ENCODE measurements around the gene RALGAPB.
"Not testable (repeated sequence)": the region's sequence is repeated elsewhere in the genome, so short reads cannot be mapped to it uniquely, and the experiment has no call there.

RALGAPB gene

DNA sequence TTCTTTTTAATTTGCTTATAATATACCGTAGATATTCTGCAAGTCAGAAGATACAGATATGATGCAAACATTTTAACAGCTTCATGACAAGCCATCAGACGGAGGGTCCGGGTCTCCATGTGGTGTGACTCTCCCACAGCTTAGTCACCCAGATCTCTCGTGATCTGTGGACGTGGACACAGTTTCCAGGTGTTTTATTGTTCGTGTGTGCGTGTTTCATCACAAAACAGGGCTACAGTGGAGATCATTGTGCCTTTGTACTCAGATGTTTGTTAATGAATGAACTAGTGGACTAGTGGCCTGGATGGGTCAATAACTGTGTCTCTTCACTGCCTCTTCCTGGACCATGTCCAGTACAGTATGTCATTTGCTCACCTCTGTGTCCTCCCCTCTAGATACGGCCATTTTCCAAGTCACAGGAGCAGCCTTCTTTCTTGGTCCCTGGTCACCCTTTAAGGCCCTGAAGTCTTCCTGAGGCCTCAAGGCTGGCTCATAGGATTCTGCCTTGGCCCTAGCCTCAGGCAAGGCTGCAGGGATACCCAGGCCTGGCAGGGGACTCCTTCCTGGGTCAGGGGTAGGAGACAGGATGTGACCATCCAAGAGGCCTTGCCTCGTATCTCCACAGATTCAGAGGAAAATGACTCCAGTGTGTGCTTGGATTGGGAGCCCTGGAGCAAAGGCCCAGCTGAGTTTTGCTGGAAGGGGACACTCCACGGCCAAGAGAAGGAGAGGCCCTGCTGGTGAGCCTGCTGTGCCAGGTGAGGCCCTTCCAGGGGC, 112.9 kb downstream of the RALGAPB start:
- DNase-seq (ENCODE audit: low read depth) = no peak

DNA sequence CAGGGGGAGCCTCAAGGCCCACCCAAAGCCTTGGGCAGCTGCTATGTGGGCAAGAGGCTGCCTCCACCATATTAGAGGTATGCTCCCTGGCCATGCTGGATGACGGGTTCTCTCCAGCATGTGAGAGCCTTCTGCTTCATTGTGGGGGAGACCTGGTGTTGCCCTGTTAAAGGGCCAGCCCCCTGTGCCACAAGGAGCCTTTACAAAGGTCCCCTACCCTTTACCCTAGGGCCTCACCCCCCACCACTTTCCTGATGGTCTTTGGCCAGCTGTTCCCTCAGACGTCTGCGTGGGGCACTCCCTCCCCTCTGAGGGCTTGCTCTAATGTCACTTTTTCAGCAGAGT, 113.5 kb downstream of the RALGAPB start:
- no peak for DNase-seq (ENCODE audit: low read depth)

DNA sequence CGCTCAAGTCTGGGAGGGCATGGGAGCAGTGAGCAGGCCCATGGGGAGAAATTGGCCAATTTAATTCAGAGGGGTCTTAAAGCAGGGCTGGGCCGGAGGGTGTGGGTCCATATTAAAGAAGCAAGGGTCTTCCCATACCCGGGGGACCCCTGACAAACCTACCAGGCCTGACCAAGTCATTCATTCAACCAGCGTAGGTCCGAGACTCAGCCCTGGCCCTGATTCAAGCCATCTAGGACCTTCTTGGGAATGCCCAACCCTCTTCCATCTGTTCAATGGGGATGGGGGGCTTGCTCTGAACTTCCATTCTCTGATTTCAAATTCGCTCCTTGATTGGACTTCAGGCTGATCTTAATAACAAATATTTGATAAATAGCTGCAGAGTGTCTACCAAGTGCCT, 115.7 kb downstream of the RALGAPB start:
- DNase-seq (ENCODE audit: low read depth) = no peak

DNA sequence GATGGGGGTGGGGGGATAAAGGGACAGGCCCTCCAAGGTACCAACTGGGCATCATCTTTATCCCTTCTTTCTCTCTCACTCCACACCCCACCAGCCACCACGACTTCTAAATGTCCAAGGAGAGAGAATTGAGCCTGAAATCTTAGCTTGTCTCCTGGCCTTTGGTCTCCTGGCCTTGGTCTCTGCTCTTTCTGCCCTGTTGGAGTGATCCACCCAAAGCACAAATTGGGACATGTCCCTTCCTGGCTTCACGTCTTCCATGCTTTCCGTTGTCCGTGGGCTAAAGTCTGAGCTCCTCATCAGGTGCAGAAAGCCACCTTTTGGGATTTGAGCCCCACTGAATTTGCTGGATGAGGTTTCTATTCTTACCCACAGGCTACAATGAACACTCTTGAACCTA, 116.7 kb downstream of the RALGAPB start:
- DNase-seq (ENCODE audit: low read depth) = no peak

DNA sequence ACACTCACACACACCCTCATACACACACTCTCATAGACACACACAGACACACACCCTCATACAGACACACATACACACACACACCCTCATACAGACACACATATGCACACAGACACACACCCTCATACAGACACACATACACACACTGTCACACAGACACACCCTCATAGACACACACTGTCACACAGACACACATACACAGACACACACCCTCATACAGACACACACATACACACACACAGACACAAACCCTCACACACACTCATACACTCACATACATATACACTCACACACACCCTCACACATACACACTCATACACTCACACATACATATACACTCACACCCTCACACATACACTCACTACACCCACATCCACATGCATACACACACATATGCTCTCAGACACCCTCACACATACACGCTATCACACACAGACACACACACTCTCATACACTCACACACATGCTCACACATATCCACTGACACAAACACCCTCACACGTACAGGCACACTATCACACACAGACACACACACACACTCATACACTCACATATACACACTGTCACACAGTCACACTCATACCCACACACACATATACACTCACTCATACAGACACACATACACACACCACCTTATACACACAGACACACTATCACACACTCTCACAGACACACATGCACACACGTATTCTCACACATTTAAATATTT, 117.5 kb downstream of the RALGAPB start:
- no peak for DNase-seq (ENCODE audit: low read depth)

DNA sequence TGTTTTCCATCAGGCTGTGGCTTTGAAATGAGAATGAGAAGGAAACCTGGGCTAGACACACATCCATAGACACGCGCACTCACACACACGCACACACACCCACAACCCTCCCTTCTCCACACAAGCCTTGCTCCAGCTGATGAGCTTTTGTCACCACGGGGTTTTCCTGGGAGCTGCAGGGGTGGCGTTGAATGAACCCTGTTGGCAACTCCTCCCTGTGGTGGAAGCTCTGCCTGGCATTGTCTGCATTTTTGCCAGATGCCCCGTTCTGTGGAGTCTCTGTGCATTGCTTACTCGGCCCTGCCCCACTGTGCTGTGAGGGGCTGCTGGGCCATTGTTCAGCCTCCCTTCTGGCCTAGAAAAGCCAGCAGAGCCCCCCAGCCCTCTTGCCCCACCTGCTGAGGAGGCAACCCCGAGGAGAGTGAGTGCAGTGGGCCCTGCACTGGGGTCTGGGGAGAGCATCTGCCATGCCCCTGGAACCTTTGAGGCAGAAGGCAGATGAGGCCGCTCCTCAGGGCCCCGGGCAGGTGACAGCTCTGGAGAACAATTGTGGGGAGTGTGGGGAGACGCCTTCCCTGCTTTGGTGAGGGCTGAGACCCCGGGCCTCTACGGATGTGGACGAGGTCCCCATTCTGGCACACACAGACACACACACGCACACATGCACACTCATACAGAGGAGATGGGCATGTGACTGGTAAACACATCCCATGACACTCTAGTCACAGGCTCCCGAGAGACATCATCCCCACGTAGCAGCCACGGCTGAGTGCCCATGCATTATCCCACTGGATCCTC, 118.2 kb downstream of the RALGAPB start:
- DNase-seq (ENCODE audit: low read depth) = no peak

DNA sequence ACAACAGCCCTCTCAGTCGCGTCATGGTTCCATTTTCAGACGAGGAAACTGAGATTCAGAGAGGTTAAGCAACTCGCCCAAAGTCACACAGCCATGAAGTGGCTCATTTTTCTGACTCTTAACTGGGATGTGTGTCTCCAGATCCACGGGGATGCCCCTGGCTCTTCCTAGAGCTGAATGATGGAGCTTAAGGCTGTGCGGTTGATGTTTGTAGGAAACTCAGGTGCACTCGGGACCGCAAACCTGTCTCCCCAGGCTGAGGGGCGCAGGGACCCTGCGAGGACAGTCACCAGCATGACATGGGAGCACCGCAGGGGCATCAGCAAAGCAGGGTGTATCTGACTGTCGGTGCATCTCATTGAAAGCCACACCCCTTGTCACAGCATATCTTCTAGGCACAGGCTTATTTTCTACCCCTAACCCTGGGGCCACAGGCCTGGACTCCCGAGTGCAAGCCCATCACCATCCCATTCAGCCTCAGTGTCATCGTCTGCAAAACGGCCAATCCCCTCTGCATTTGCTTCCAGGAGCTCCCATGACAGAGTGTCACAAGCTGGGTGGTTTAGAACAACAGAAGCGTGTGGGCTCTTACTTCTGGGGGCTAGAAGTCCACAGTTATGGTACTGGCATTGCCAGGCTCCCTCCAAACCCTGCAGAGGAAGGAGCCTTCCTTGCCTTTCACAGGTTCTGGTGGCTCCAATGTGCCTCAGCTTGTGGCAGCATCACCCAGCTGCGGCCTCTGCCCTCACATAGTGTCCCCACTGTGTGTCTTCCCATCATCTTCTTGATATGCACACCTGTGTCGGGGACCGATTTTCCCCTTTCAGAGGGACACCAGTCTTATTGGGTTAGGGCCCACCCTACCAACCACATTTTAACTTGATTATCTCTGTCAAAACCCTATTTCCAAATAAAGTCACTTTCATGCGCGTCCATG, 119.1 kb downstream of the RALGAPB start:
- no peak for DNase-seq (ENCODE audit: low read depth)

DNA sequence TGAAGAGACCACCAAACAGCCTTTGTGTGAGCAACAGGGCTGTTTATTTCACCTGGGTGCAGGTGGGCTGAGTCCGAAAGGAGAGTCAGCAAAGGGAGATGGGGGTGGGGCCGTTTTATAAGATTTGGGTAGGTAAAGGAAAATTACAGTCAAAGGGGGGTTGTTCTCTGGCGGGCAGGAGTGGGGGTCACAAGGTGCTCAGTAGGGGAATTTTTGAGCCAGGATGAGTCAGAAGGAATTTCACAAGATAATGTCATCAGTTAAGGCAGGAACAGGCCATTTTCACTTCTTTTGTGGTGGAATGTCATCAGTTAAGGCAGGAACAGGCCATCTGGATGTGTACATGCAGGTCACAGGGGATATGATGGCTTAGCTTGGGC, 119.8 kb downstream of the RALGAPB start:
- DNase-seq (ENCODE audit: low read depth) = not testable (repeated sequence)

DNA sequence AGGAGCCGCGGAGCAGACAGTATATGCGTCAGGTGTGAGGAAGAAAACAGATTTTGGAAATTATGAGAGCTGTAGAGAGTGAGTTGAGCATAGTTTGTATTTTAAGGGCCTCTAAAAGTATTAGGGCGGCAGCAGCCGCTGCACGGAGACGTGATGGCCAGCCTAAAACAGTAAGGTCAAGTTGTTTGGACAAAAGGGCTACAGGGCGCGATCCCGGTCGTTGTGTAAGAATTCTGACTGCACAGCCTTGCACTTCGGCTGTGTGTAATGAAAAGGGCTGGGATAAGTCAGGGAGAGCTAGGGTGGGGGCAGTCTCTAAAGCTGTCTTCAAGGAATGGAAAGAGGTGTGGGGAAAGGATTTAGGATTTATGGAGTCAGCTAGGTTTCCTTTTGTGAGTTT, 121.6 kb downstream of the RALGAPB start:
- DNase-seq (ENCODE audit: low read depth) = not testable (repeated sequence)

DNA sequence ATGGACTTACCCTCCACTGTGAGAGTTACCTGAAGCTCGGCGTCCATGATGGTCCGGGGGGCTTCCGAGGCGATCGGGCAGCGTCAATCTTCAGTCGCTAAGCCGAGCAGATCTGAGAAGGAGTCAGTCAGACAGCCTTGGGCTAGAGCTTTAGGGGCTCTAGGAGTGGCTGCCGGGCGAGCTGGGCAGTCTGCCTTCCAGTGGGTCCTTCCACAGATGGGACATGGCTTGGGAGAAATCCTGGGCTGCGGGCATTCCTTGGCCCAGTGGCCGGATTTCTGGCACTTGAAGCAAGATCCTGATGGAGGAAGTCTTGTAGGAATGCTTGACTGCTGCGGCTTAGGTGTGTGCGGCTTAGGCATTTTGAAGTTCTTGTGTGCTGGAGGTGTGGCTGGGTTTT, 123.2 kb downstream of the RALGAPB start:
- not testable (repeated sequence) for DNase-seq (ENCODE audit: low read depth)

DNA sequence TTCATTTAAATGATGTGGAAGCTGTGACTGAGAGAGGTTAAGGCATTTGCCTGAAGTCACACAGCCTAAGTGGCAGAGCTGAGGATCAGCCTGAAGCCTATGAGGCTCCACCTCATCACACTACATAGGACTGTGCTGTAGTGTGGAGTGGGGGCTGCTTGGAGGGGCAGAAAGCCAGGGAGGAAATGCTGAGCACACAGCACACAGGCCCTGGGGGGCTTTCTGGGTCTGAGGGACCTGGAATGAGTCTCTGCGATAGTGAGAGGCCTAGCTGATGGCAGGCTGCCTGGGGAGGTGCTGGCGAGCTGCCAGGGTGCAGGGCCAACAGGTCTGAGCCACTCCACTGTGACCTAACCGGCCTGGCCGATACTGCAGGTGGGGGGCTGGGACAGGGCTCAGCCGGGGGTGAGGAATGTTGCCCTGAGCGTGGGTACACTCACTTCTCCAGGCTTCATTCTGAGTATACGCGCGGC, 126.8 kb downstream of the RALGAPB start:
- DNase-seq (ENCODE audit: low read depth) = no peak

DNA sequence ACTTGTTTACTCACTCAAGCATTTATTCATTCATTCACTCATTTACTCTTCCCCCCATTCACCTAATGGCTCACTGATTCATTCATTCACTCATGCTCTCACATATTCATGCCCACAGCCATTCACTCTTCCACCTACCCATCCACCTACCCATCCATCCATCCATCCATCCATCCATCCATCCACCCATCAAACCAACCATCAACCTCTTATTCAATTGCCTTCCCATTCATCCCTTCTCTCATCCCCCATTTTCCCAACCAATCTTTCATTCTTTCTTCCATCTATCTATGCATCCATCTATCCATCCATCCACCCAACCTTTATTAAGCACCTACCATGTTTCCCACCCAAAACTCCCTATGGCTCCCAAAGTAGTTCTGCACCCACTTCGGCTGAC, 127.4 kb downstream of the RALGAPB start:
- DNase-seq (ENCODE audit: low read depth) = no peak

DNA sequence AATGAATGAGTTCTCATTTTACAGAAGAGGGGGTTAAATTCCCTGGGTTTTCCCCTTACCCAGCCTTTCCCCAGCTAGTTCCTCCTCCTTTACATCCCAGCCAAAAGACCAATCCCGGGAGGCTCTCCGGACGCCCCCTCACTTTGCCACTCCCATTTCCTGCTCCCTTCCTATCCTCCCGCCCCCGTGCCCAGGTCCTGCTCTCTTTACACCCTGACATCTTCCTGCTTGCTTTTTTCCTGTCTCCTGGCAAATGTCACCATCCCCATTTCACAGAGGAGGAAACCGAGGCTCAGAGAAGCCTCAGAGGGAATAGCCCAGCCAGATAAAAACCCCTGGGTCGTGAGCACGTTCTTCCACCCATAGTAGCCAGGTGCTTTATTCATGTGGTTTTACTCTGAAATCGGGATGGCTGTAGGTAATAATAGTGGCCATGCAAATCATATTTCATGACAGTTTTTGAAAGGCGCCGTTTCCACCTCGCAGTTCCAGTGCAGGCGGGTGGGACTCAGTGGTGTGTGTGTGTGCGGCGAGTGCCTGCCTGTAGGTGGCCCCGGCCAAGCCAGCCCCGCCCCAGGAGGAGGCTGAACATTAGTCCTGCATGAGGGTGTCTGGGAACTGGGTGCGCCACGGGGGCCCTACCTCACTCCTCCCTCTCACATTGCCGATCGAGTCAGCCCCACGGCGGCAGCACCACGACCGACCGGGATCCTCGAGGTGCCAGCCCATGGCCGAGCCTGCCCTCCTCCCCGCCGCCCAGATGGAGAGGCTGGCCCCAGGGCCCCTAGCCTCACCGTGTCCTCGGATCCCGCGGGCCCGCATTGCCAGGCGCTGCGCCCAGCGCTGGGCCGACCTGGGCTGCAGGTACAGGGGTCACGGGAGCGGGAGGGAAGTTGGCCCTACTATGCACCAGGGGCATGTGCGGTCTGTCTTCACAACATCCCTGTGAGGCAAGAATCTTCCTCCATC, 128.9 kb downstream of the RALGAPB start, which contains the start of gene ARHGAP40:
TSS of gene ARHGAP40 (plus strand) at position 594 of the 969 bp plus-strand sequence.
- DNase-seq (ENCODE audit: low read depth) = peak; percentile 19

DNA sequence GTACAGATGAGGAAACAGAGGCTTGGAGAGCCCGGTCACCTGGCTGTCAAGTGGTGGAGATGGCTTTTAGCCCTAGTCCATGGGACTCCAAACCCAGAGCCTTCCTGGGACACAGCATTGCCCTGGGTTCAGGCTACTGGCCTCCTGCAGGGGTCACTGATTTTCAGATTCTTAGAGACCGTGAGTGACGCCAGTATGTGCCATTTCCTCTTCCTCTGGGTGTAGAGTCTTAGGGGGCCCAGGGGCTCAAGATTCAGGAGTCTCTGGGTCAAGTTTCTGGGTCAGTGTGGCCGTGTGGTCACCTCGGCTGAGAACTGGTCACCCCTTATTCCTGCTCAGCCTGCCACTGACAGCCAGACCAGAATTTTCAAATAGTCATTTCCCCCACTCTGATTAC, 129.5 kb downstream of the RALGAPB start:
- no peak for DNase-seq (ENCODE audit: low read depth)

DNA sequence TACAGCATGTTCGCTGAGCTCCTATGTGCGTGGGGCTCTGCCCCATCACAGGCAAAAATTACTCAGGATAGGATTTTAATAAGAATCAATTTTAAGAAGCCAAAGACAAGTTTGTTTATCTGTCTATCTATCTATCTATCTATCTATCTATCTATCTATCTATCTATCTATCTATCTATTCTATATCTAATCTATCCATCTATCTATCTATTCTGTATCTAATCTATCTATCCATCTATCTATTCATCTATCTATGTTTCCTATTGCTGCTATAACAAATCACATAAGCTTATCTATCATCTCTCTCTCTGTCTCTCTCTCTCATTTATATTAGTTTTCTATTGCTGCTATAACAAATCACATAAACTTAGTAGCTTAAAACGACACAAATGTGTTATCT, 130.6 kb downstream of the RALGAPB start:
- no peak for DNase-seq (ENCODE audit: low read depth)

DNA sequence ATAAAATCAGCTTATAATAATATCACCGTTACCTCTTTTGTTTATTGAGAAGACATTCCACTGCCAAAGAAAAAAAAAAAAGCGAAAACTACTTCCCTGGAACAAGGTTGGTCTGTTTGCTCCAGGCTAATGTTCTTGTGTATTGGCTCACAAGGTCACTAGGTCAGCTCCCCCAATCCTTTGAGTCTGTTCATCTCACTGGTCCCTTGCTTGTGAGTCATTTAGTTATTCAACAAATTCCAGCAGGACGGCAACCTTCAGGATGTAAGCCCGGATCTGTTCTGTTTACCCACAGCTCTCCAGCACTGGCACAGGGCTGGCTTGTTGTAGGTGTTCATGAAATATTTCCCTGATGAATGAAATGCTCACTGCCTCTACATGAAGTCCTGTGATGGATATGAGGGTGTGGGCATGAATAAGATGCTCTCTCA, 132.2 kb downstream of the RALGAPB start:
- DNase-seq (ENCODE audit: low read depth) = no peak

DNA sequence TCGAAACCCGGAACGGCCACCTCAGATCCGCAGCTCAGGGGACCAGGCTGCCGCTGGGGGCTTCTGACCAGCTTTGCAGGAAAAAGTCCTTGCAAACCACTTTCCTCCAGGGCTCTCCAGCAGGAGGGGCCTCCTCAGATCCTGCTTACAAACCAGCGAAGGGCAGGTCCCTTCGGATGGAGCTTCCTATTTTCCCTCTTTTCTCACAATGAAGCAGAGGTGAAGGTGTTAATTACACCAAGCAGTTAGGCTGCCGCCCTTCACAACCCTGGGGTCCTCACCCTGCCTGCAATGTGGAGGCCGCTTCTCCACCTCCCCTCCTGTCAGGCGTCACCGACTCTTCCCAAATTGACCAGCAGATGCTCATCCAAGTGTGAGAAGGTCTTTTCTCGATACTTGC, 134.7 kb downstream of the RALGAPB start:
- DNase-seq (ENCODE audit: low read depth) = no peak

DNA sequence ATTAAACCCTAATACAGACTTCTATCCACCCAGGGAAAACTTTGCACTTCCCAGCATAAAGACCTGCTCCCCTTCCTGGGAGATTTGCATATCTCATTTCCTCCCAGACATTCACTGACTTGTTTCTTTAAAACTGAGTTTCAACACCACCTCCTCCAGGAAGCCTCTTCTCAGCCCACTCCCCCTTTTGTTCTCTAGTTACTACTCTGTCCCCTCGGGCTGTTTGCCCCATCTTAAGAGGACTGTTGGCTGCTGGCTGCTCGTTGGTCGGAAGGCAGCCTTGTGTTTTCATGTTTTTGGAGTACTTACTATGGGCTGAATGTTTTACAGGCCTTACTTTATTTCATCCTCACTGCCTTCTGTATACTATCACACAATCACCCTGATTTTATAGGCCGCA, 135.5 kb downstream of the RALGAPB start:
- no peak for DNase-seq (ENCODE audit: low read depth)

DNA sequence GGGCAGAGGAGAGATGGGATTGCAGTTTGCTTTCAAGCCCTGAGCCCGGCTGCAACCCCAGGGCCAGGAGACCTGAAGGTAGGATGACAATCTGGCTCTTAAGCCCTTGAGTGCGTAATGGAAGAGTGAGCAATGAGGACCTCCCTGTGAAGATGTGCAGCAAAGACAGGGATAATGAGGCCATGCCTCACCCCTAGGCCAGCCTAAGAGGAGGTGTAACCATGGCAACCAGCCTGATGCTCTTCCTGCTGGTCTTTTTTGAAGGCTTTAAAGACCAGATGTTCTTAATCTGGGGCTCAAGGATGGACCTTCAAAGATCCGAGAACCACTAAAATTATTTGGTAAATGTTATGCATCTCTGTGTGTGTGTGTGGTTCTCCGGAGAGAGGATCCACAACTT, 137.2 kb downstream of the RALGAPB start:
- DNase-seq (ENCODE audit: low read depth) = no peak

DNA sequence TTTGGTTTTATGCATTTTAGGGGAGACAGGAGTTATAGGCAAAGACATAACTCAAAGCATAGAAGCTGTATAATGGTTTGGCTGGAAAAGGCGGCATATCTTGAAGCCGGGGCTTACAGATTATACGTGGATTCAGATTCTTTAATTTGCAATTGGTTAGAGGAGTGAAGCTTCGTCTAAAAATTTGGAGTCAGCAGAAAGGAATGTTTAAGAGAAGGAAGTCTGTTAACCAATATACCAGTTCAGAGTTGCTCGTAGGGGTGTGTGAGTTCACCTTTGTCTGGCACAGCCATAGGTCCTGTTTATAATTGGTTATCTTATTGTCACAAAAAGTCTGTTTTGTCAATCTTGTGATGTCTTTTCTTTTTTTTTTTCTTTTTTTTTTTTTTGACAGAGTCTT, 137.9 kb downstream of the RALGAPB start:
- DNase-seq (ENCODE audit: low read depth) = no peak
